ENCODE measurements around the gene FPGT. TPM values are rescaled to one million over a fixed set of nuclear protein-coding genes. Genes with fewer than 3 reads are reported as not detected.

Gene FPGT
- total and polyA plus RNA-seq, 2 of the 13 experiments (the other 11 are each of a cell fraction or from before 2014, with no cell fraction given) = 4.3 to 9.8 TPM

- TF ChIP-seq HMGXB3 (CRISPR knock-in tag; IDR thresholded peaks at IDR 0.05; ENCODE audit: borderline replicate concordance) (no peak), KIAA2018 (CRISPR knock-in tag; IDR thresholded peaks at IDR 0.05; ENCODE audit: borderline replicate concordance) (no peak), ZNF383 (CRISPR knock-in tag; IDR thresholded peaks at IDR 0.05; ENCODE audit: borderline replicate concordance) (no peak), SNRNP70 (IDR thresholded peaks at IDR 0.05; ENCODE audit: low read depth, low read length) (no peak), ZNF639 (CRISPR knock-in tag; conservative IDR thresholded peaks at IDR 0.05) (0 out of 2 replicates have a peak, but pooled peaks have one; percentile 42), HNF1A (IDR thresholded peaks at IDR 0.05; ENCODE audit: low read depth) (no peak), HNF1A (CRISPR knock-in tag; IDR thresholded peaks at IDR 0.05; ENCODE audit: borderline replicate concordance) (peak; percentile 24; the same call in 1 of the 2 replicates), FOXA1 (IDR thresholded peaks at IDR 0.05) (no peak), FOXA1 (CRISPR knock-in tag; IDR thresholded peaks at IDR 0.05) (no peak)
These were observed at the start of gene FPGT, which contains the start of gene LRRIQ3 (continued) for GRCh38 chr1:74197657-74198552.
